Activated naive CD8-positive, alpha-beta T cell treated with anti-CD3 and anti-CD28 coated beads, Interleukin-2, amount 50 U/mL, for 24 hours (primary cell): ENCODE results near the gene BICDL2.
"Not testable (repeated sequence)": the region's sequence is repeated elsewhere in the genome, so short reads cannot be mapped to it uniquely, and the experiment has no call there.

Experiments
- ATAC-seq: fragments of 150-1000 bp; cut with Tn5 transposase; one replicate; pipeline ENCODE4 v1.10.0; 2021
- DNase-seq: peaks from one replicate; pipeline ENCODE4 v3.0.0; 2021
- H3K27ac Mint-ChIP-seq: one replicate; pipeline ENCODE4 v1.8.0; 2021; ENCODE audit warnings: mild to moderate bottlenecking, mixed read lengths
- H3K27me3 Mint-ChIP-seq: one replicate; pipeline ENCODE4 v1.8.0; 2021; ENCODE audit warnings: mixed read lengths
- H3K36me3 Mint-ChIP-seq: one replicate; pipeline ENCODE4 v1.8.0; 2021; ENCODE audit warnings: low read depth, mixed read lengths
- H3K4me1 Mint-ChIP-seq: one replicate; pipeline ENCODE4 v1.8.0; 2021; ENCODE audit warnings: mixed read lengths
- H3K4me3 Mint-ChIP-seq: one replicate; pipeline ENCODE4 v1.8.0; 2021; ENCODE audit warnings: mild to moderate bottlenecking, moderate library complexity, mixed read lengths
- H3K9me3 Mint-ChIP-seq: one replicate; pipeline ENCODE4 v1.8.0; 2021; ENCODE audit warnings: mixed read lengths

The BICDL2 gene

DNA sequence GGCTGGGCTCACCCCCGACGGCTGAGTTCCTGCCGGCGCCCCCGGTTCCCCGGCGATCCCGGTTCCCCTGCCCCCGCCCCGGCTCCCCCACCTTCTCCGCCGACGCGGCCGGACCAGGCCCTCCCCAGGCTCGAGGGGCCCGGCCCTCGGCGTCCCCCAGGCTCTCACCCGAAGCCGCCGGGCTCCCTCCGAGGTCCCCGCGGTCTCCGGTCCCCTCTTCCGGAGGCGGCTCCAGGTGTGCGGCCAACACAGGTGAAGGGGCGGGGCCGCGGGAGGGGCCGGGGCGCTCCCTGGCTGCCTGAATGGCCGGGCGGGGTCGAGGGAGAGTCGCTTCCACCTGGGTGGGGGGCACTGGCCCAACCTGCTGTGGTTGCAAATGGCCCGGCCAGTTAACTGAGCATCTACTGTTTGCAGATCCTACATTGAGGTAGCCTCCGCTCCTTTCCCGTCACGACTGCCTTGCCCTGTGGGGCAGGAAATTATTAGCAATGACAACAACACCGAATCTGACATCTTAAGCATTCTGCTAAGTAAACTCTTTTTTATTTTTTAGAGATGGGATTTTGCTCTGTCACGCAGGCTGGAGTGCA lies at the start of gene BICDL2:
BICDL2 (minus strand) TSS at position 219 of the 590 bp plus-strand sequence. CDS start 1,448 bp downstream, outside the sequence.
- H3K4me1 Mint-ChIP-seq: peaks cover 8% of the 10 kb centered on the region
- H3K27me3 Mint-ChIP-seq: peaks cover 77% of the 10 kb centered on the region
- H3K9me3 Mint-ChIP-seq: no peaks in the 10 kb centered on the region
- H3K4me3 Mint-ChIP-seq: no peak within 1 kb of the TSS
- DNase-seq (no peak), ATAC-seq (no peak)
- no peaks in the 10 kb centered on the region for H3K36me3 Mint-ChIP-seq
- no peak within 1 kb of the TSS for H3K27ac Mint-ChIP-seq

DNA sequence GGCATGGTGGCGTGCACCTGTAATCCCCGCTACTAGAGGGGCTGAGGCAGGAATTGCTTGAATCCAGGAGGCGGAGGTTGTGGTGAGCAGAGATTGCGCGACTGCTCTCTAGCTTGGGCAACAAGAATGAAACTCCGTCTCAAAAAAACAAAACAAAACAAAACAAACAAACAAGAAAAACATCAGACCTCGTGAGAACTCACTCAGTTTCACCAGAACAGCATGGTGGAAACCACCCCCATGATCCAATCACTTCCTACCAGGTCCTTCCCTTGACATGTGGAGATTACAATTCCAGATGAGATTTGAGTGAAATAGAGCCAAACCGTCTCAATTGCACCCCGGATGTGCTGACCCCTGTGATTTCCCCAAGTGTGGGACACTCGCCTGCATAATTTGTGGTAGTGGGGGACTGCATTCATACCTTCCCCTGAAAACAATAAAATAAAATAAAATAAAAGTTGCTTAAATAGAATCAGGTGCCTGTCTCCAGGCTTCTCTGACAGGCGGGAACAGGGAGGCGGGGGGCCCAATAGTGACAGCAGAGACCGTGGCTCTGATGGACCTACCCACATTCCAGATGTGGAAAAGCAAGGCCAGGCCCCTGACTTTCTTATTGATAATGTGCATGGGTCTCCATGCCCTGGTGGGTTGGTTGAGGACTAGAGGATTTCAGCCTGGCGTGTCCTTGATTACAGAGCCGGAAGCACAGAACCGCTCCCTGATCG lies 49.3 kb upstream of the BICDL2 start:
- no peak for DNase-seq
- Mint-ChIP-seq H3K9me3 (peaks cover 1% of the 10 kb centered on the region), H3K27me3 (no peaks in the 10 kb centered on the region), H3K27ac (no peak overlapping the region), H3K4me1 (peaks cover 23% of the 10 kb centered on the region), H3K4me3 (no peak overlapping the region), H3K36me3 (peaks cover under 1% of the 10 kb centered on the region)
- ATAC-seq: no peak

- no peak overlapping the region for H3K4me3 Mint-ChIP-seq
- H3K4me1 Mint-ChIP-seq: peaks cover 25% of the 10 kb centered on the region
- DNase-seq (no peak), ATAC-seq (no peak)
- H3K27me3 Mint-ChIP-seq: no peaks in the 10 kb centered on the region
- peaks cover 8% of the 10 kb centered on the region for H3K36me3 Mint-ChIP-seq
- H3K9me3 Mint-ChIP-seq: peaks cover 5% of the 10 kb centered on the region
- H3K27ac Mint-ChIP-seq: no peak overlapping the region
Observed at GRCh38 chr16:3084969-3085670, 48.4 kb upstream of the BICDL2 start.

DNA sequence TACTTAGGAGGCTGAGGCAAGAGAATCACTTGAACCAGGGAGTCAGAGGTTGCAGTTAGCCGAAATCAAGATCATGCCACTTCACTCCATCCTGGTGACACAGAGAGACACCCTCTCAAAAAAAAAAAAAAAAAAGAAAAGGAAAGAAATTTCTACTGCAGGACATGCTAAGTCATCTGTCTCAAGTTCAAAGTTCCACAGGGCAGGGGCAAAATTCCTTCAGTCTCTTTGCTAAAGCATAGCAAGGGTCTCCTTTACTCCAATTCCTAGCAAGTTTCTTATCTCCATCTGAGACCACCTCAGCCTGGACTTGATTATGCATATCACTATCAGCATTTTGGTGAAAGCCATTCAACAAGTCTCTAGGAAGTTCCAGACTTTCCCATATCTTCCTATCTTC lies 47.7 kb upstream of the BICDL2 start:
- ATAC-seq: no peak
- no peak overlapping the region for H3K27ac Mint-ChIP-seq
- no peak for DNase-seq
- peaks cover 12% of the 10 kb centered on the region for H3K36me3 Mint-ChIP-seq
- no peaks in the 10 kb centered on the region for H3K27me3 Mint-ChIP-seq
- H3K4me1 Mint-ChIP-seq: peaks cover 30% of the 10 kb centered on the region
- H3K4me3 Mint-ChIP-seq: no peak overlapping the region
- peaks cover 5% of the 10 kb centered on the region for H3K9me3 Mint-ChIP-seq

- not testable (repeated sequence) for H3K4me3 Mint-ChIP-seq, H3K27ac Mint-ChIP-seq
Observed at GRCh38 chr16:3083408-3083807, 46.7 kb upstream of the BICDL2 start.

DNA sequence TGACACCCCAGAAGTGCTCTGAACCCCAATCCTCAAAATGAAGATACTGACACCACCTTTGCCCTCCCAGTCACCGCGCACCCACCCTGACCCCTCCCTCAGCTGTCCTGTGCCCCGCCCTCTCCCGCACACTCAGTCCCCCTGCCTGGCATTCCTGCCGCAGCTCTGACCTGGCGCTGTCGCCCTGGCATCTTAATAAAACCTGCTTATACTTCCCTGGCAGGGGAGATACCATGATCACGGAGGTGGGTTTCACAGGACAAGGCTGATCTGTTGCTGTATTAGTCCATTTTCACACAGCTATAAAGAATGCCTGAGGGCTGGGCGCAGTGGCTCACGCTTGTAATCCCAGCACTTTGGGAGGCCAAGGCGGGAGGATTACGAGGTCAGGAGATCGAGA lies 45.2 kb upstream of the BICDL2 start:
- Mint-ChIP-seq H3K9me3 (peaks cover 11% of the 10 kb centered on the region), H3K4me1 (peaks cover 40% of the 10 kb centered on the region), H3K36me3 (peaks cover 22% of the 10 kb centered on the region)
- not testable (repeated sequence) for H3K27ac Mint-ChIP-seq, DNase-seq, H3K4me3 Mint-ChIP-seq, H3K27me3 Mint-ChIP-seq, ATAC-seq

More at GRCh38 chr16:3083408-3083807, 46.7 kb upstream of the BICDL2 start:
- H3K27me3 Mint-ChIP-seq, DNase-seq, ATAC-seq, H3K9me3 Mint-ChIP-seq: not testable (repeated sequence)
- Mint-ChIP-seq H3K4me1 (peaks cover 34% of the 10 kb centered on the region), H3K36me3 (peaks cover 16% of the 10 kb centered on the region)

- Mint-ChIP-seq H3K9me3 (peaks cover 11% of the 10 kb centered on the region), H3K27me3 (no peaks in the 10 kb centered on the region), H3K4me1 (peaks cover 56% of the 10 kb centered on the region), H3K27ac (no peak overlapping the region), H3K4me3 (no peak overlapping the region), H3K36me3 (peaks cover 22% of the 10 kb centered on the region)
- DNase-seq (no peak), ATAC-seq (no peak)
Observed at GRCh38 chr16:3080024-3080423, 43.3 kb upstream of the BICDL2 start.

- ATAC-seq (no peak), DNase-seq (no peak)
- Mint-ChIP-seq H3K27me3 (no peaks in the 10 kb centered on the region), H3K36me3 (peaks cover 25% of the 10 kb centered on the region), H3K4me1 (peaks cover 78% of the 10 kb centered on the region), H3K27ac (peak overlapping the region; percentile 89), H3K4me3 (peak overlapping the region; percentile 35), H3K9me3 (peaks cover 11% of the 10 kb centered on the region)
Observed at GRCh38 chr16:3076577-3076976, 39.8 kb upstream of the BICDL2 start.

GRCh38 chr16:3075946-3076345 lies 39.2 kb upstream of the BICDL2 start:
- not testable (repeated sequence) for H3K9me3 Mint-ChIP-seq, ATAC-seq, H3K27ac Mint-ChIP-seq, H3K27me3 Mint-ChIP-seq, H3K4me3 Mint-ChIP-seq, DNase-seq
- peaks cover 78% of the 10 kb centered on the region for H3K4me1 Mint-ChIP-seq
- H3K36me3 Mint-ChIP-seq: peaks cover 24% of the 10 kb centered on the region

GRCh38 chr16:3075523-3075915 lies 38.8 kb upstream of the BICDL2 start:
- Mint-ChIP-seq H3K27ac (peak overlapping the region; percentile 89), H3K4me1 (peaks cover 74% of the 10 kb centered on the region), H3K4me3 (peak overlapping the region; percentile 54), H3K36me3 (peaks cover 20% of the 10 kb centered on the region), H3K27me3 (no peaks in the 10 kb centered on the region), H3K9me3 (peaks cover 5% of the 10 kb centered on the region)
- ATAC-seq (no peak), DNase-seq (no peak)

GRCh38 chr16:3074860-3075522 lies 38.2 kb upstream of the BICDL2 start:
- H3K27ac Mint-ChIP-seq: peak overlapping the region; percentile 89
- H3K9me3 Mint-ChIP-seq: peaks cover 5% of the 10 kb centered on the region
- no peaks in the 10 kb centered on the region for H3K27me3 Mint-ChIP-seq
- peak; percentile 72 for DNase-seq
- H3K4me1 Mint-ChIP-seq: peaks cover 79% of the 10 kb centered on the region
- H3K4me3 Mint-ChIP-seq: peak overlapping the region; percentile 54
- peaks cover 20% of the 10 kb centered on the region for H3K36me3 Mint-ChIP-seq
- ATAC-seq: peak; percentile 88

DNA sequence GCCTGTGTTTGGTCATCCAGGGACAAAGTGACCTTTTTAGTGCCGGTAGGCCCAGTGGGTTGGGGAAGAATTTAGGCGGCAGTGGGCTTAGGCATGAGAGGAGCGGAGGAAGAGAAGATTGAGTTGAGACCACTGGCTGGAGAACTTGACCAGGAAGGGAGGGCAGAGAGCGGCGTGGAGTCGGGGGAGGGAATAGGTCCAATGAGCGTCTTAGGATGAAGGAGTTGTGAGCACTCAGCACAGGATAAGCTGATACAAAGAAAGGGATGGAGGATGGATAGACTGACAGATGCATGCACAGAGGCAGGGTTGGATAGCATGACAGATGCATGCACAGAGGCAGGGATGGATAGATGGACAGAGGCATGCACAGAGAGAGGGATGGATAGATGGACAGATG lies 36.7 kb upstream of the BICDL2 start:
- DNase-seq (no peak), ATAC-seq (no peak)
- Mint-ChIP-seq H3K4me1 (peaks cover 84% of the 10 kb centered on the region), H3K36me3 (peaks cover 24% of the 10 kb centered on the region), H3K9me3 (peaks cover 5% of the 10 kb centered on the region), H3K27ac (peak overlapping the region; percentile 80), H3K27me3 (no peaks in the 10 kb centered on the region), H3K4me3 (peak overlapping the region; percentile 56)

- H3K27ac Mint-ChIP-seq: not testable (repeated sequence)
Observed at GRCh38 chr16:3072576-3073263, 36.0 kb upstream of the BICDL2 start.

GRCh38 chr16:3072148-3072547 lies 35.4 kb upstream of the BICDL2 start:
- H3K4me1 Mint-ChIP-seq: peaks cover 79% of the 10 kb centered on the region
- not testable (repeated sequence) for H3K27me3 Mint-ChIP-seq, H3K27ac Mint-ChIP-seq, H3K4me3 Mint-ChIP-seq, H3K9me3 Mint-ChIP-seq, DNase-seq
- peaks cover 31% of the 10 kb centered on the region for H3K36me3 Mint-ChIP-seq
- ATAC-seq: peak; percentile 8

More at GRCh38 chr16:3072576-3073263, 36.0 kb upstream of the BICDL2 start:
- DNase-seq, H3K27me3 Mint-ChIP-seq, H3K4me3 Mint-ChIP-seq, H3K9me3 Mint-ChIP-seq: not testable (repeated sequence)
- peaks cover 80% of the 10 kb centered on the region for H3K4me1 Mint-ChIP-seq
- peak; percentile 17 for ATAC-seq
- H3K36me3 Mint-ChIP-seq: peaks cover 28% of the 10 kb centered on the region
